HG03469 (cell line): Measurements from ENCODE around the gene RBBP4.
A peak's percentile ranks its signal among the peaks of the same experiment; 100 is the strongest.
"Not testable (repeated sequence)": the region's sequence is repeated elsewhere in the genome, so short reads cannot be mapped to it uniquely, and the experiment has no call there.

Experiments used
- ATAC-seq: cut with Tn5 transposase; IDR thresholded peaks from one replicate; pipeline ENCODE4 v1.9.1; 2021; ENCODE audit warnings: mild to moderate bottlenecking, moderate library complexity, moderate number of reproducible peaks; ENCODE audit not compliant: unreplicated experiment

Gene RBBP4

GRCh38 chr1:32650752-32651460, at the start of gene RBBP4:
TSS of gene RBBP4 (plus strand) at chr1:32651208. CDS start at chr1:32651307, 99 bp downstream.
- peak; percentile 66 for ATAC-seq

DNA sequence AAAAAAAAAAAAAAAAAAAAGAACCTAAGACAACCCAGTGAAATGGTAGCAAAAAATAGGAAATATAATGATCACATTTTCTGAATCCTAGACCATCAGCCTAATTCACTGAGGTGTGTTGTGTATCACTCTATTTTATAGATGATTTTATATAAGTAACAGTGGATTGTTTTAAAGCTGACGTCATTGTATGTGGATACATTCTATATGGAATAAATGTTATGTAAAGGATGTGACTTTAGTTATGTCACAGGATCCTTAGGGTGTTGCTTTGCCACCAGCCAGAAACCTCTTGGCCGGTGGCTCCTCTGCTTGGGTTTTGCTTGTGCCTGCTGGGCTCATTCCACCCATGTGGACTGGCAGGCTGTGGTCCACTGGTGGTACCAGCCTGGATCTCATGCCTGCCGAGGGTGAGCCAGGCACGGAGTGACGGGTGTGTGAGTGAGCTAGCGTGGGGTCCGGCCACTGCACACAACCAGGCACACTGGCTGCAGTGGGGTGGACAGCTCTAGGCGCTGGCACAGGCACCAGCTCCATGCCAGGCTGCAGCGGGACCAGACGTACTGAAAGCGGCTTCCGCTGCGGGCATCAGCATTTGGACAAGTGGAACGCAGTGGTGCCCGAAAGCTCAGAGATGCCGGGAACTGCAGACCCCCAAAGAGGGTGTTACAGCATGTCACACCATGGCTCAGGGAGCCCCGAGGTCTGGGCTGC, 45.1 kb upstream of the RBBP4 start:
- ATAC-seq = no peak

GRCh38 chr1:32606565-32607371, 44.2 kb upstream of the RBBP4 start:
- no peak for ATAC-seq

GRCh38 chr1:32609180-32609579, 41.8 kb upstream of the RBBP4 start:
- ATAC-seq = no peak

- no peak for ATAC-seq
These were observed 39.2 kb upstream of the RBBP4 start for GRCh38 chr1:32611859-32612188.

DNA sequence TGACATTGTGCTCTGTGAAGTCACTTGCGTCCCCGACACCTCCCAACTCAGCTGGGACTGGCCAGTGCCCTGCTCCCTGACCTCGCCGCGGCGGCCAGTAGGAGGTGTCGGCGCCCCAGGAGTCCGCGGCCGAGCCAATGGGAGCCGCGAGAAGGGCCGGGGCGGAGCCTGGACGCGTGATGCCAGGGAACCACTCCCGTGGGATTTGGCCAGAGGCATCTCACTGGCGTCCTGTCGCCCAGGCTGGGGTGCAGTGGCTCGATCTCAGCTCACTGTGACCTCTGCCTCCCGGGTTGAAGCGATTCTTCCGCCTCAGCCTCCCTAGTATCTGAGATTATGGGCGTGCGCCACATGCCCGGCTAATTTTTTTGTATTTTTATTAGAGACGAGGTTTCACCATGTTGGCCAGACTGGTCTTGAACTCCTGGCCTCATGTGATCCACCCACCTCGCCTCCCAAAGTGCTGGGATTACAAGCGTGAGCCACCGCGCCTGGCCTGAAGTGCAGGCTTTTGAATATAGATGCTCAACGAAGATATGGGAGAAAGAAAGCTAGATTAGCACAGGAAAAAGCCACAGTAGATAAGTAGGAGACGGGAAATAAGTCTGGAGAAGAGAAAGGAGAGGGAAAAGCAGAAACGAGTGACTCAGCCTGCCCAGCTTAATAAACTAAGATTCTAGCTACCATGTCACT, 38.7 kb upstream of the RBBP4 start:
- ATAC-seq = no peak

DNA sequence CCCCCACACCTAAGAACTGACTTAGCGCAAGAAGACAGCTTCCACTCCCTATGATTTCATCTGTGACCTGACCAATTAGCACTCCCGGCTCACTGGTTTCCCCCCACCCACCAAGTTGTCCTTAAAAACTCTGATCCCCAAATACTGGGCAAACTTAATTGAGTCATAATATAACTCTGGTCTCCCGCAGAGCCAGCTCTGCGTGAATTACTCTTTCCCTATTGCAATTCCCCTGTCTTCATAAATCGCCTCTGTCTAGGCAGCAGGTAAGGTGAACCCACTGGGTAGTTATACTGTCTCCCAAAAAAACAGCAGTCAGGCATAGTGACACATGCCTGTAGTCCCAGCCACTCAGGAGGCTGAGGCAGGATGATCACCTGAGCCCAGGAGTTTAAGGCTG, 37.5 kb upstream of the RBBP4 start:
- no peak for ATAC-seq

- no peak for ATAC-seq
These were observed 32.3 kb upstream of the RBBP4 start for GRCh38 chr1:32618673-32619221.

- ATAC-seq = no peak
These were observed 31.1 kb upstream of the RBBP4 start for GRCh38 chr1:32619701-32620485.

DNA sequence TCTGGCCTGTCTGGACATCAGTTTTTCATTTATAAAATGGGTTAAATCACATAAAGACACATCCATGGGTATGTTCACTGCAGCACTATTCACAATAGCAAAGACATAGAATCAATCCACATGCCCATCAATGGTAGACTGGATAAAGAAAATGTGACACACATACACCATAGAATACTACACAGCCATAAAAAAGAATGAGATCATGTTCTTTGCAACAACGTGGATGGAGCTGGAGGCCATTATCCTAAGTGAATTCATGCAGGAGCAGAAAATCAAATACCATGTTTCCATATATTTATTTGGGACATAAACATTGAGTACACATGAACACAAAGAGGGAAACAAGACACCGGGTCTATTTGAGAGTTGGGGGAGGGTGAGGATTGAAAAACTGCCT, 28.8 kb upstream of the RBBP4 start:
- no peak for ATAC-seq

- ATAC-seq = no peak
These were observed 28.0 kb upstream of the RBBP4 start for GRCh38 chr1:32622806-32623681.

- no peak for ATAC-seq
These were observed 27.2 kb upstream of the RBBP4 start for GRCh38 chr1:32623775-32624174.

DNA sequence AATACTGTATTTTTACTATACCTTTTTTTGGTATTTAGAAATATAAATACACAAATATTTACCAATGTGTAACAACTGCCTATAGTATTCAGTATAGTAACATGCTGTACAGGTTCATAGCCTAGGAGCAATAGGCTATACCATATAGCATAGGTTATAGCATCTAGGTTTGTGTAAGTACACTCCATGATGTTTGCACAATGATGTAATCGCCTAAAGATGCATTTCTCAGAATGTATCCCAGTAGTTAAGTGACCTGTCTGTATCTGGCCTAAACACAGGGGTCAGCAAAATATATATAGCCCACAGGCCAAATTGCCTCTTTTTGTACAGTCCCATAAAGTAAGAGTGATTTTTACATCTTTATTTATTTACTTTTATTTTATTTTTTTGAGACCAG, 24.8 kb upstream of the RBBP4 start:
- no peak for ATAC-seq

DNA sequence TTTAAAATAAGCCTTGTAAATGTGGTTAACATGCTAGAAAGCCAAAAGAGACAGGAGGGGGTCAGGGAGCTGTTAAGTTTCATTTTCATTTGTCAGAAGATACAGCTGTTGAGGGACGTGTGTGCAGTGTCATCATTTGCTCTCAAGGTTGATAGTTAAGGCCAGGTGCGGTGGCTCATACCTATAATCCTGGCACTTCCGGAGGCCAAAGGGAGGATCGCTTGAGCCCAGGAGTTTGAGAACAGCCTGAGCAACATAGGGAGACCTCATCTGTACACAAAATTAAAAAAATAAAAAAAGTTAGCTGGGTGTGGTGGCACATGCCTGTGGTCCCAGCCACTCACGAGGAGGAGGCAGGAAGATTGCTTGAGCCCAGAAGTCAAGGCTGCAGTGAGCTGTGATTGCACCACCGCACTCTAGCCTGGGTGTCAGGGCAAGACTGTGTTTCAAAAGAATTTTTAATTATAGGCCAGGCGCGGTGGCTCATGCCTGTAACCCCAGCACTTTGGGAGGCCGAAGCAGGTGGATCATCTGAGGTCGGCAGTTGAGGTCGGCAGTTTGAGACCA, 23.3 kb upstream of the RBBP4 start:
- ATAC-seq = no peak

GRCh38 chr1:32630173-32630572, 20.8 kb upstream of the RBBP4 start:
- not testable (repeated sequence) for ATAC-seq

DNA sequence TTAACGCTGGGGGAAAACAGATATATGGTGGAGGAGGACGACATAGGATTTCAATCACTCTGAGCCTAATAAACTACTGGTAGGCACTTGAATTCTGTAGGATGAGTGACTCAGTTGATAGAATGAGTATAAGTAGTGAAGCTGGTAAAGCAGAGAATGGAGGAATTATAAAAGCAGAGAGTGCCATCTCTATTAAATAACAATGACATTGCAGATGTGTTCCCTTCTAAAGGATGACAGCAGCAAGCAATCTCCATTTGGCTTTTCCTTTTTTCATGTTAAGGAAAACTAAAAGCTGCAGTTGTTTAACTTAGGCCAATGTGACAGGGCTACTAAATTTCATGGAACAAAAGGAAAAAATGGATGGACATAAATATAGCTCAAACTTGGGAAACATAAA, 18.2 kb upstream of the RBBP4 start:
- ATAC-seq = no peak

DNA sequence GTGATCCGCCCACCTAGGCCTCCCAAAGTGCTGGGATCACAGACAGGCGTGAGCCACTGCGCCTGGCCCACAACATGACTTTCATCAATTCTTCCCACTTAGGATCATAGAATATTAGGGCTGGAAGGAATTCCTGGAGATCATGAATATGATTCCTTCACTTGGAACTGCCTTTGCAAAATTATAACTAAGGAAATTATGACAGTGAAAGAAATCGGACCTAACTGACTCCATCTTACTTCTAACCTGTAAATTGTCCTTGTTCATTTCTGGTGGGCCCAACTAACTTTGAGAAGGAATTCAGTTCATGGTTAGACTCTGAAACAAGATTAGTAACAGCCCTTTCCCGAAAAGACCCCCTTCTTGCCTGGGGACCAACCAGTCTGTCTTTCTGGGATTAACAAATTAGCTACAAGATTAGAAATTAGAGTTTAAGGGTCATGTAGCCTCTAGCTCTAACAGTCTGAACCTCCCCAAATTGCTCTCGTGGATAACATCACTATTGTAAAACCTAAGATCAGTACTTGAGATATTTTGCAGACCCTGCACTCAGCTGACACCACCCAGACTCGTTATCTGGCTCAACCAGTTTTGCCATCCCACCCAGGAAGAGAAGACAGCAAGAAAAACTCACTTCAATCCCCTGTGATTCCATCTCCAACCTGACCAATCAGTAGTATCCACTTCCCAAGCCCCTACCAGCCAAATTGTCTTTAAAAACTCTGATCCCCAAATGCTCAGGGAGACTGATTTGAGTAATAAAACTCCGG, 15.3 kb upstream of the RBBP4 start:
- ATAC-seq = no peak
